ENCODE data around the gene FCGR2B. TPM values are rescaled to one million over a fixed set of nuclear protein-coding genes. Genes with fewer than 3 reads are reported as not detected.
"Not testable (repeated sequence)": the region's sequence is repeated elsewhere in the genome, so short reads cannot be mapped to it uniquely, and the experiment has no call there.

The FCGR2B gene
- polyA plus RNA-seq, 1 of the 3 experiments (the other 2 are of a cell fraction) = 0.05 TPM

DNA sequence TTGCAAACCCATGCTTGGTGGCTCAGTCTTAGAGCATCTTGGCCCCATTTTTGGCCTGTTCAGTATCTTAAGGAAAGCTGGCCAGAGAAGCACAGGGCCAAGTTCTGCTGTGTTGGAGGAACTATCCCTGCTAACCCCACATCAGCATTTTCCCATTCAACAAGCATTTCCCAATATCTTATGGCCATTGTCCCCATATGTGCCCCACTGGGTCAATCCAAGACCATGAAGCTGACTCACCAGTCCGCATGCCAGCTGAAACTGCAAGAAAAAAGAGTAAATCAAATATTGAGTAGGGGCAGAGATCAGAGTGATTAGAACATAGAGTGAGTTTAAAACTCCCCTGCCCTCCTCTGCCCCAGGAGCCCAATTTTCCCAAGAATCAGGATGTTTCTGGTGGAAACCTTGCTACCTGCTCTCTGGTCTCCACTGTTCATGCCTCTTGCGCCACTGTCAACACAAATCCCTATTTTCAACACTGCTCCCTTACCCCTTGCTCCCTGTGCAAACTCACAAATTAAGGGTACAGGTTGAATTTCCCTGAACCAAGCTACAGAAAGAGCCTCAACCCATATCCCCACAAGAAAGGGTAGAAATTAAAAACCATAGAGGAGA is 32.7 kb upstream of the FCGR2B start:
- H3K4me2 ChIP-seq; H2AFZ ChIP-seq (ENCODE audit: low read depth); H3K4me3 ChIP-seq (ENCODE audit: low read depth in 2 of 2, low read length in 1 of 2); CTCF ChIA-PET; H4K20me1 ChIP-seq (ENCODE audit: insufficient read depth); H3K27me3 ChIP-seq (ENCODE audit: insufficient read depth); H3K79me2 ChIP-seq (ENCODE audit: insufficient read depth); H3K4me1 ChIP-seq (ENCODE audit: control insufficient read depth in 1 of 2, insufficient read depth in 2 of 2, low read depth in 1 of 2, low read length in 1 of 2); H3K36me3 ChIP-seq (replicated peaks in 1 of 2; ENCODE audit: control insufficient read depth in 1 of 2, insufficient read depth in 2 of 2, low read length in 1 of 2); H3K9ac ChIP-seq; DNase-seq; H3K9me3 ChIP-seq; H3K9me2 ChIP-seq; H3F3A ChIP-seq (replicated peaks; ENCODE audit: insufficient read depth); H3K27ac ChIP-seq (ENCODE audit: low read depth in 2 of 2, low read length in 1 of 2); POLR2A ChIA-PET: not testable (repeated sequence)
- WGBS (ENCODE audit: low lambda C conversion rate) = 17% methylated on average over 1 of the region's 2 CpGs

DNA sequence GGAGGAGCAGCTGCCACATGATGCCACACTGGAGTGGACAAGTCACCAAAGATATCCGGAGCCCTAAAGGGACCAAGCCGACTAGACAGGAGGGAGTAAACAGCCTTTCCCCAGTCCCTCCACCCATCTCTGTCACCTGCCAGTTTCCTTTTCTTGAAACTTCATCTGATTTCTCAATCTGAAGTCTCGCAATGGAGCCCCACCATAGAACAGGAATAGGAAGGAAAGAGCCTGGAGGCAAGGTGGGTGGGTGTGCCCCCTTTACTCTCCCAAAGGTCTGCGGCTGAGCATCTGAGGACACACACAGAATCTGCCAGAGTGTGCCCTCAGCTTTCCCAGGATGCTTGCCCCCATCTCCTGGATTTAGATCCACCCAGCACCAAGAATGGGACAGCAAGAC is 31.9 kb upstream of the FCGR2B start, which contains the start of gene FCGR3B:
FCGR3B (minus strand) TSS at position 101 of the 400 bp plus-strand sequence; CDS start at position 19, 82 bp downstream.
- Histone ChIP-seq H2AFZ (ENCODE audit: low read depth) (no peak within 1 kb of the TSS), H3K9me2 (no peaks in the 10 kb centered on the region), H3F3A (replicated peaks; ENCODE audit: insufficient read depth) (no peaks in the 10 kb centered on the region), H3K9ac (no peak within 1 kb of the TSS), H3K9me3 (no peaks in the 10 kb centered on the region), H3K36me3 (replicated peaks in 1 of 2; ENCODE audit: control insufficient read depth in 1 of 2, insufficient read depth in 2 of 2, low read length in 1 of 2) (no peaks in the 10 kb centered on the region), H4K20me1 (ENCODE audit: insufficient read depth) (no peaks in the 10 kb centered on the region), H3K4me2 (no peak within 1 kb of the TSS), H3K4me3 (ENCODE audit: low read depth in 2 of 2, low read length in 1 of 2) (no peak within 1 kb of the TSS), H3K27ac (ENCODE audit: low read depth in 2 of 2, low read length in 1 of 2) (no peak within 1 kb of the TSS), H3K4me1 (ENCODE audit: control insufficient read depth in 1 of 2, insufficient read depth in 2 of 2, low read depth in 1 of 2, low read length in 1 of 2) (no peaks in the 10 kb centered on the region), H3K79me2 (ENCODE audit: insufficient read depth) (no peaks in the 10 kb centered on the region), H3K27me3 (ENCODE audit: insufficient read depth) (no peaks in the 10 kb centered on the region)
- POLR2A ChIA-PET = no interaction called here
- WGBS (ENCODE audit: low lambda C conversion rate) = 4% methylated on average over 4 of the region's 4 CpGs
- CTCF ChIA-PET = no interaction called here
- DNase-seq = no peak
- TF ChIP-seq, protein P1, sequence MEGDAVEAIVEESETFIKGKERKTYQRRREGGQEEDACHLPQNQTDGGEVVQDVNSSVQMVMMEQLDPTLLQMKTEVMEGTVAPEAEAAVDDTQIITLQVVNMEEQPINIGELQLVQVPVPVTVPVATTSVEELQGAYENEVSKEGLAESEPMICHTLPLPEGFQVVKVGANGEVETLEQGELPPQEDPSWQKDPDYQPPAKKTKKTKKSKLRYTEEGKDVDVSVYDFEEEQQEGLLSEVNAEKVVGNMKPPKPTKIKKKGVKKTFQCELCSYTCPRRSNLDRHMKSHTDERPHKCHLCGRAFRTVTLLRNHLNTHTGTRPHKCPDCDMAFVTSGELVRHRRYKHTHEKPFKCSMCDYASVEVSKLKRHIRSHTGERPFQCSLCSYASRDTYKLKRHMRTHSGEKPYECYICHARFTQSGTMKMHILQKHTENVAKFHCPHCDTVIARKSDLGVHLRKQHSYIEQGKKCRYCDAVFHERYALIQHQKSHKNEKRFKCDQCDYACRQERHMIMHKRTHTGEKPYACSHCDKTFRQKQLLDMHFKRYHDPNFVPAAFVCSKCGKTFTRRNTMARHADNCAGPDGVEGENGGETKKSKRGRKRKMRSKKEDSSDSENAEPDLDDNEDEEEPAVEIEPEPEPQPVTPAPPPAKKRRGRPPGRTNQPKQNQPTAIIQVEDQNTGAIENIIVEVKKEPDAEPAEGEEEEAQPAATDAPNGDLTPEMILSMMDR (IDR thresholded peaks at IDR 0.05) = no peak
- TF ChIP-seq TCF12 (IDR thresholded peaks at IDR 0.05) = no peak
- no peak for TF ChIP-seq RFX5 (IDR thresholded peaks at IDR 0.05; ENCODE audit: low read length)
- TF ChIP-seq MXI1 (IDR thresholded peaks at IDR 0.05; ENCODE audit: low read depth, low read length) = no peak
- TF ChIP-seq, protein P2, sequence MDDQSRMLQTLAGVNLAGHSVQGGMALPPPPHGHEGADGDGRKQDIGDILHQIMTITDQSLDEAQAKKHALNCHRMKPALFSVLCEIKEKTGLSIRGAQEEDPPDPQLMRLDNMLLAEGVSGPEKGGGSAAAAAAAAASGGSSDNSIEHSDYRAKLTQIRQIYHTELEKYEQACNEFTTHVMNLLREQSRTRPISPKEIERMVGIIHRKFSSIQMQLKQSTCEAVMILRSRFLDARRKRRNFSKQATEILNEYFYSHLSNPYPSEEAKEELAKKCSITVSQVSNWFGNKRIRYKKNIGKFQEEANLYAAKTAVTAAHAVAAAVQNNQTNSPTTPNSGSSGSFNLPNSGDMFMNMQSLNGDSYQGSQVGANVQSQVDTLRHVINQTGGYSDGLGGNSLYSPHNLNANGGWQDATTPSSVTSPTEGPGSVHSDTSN (IDR thresholded peaks at IDR 0.05) = no peak
- TF ChIP-seq JUND (IDR thresholded peaks at IDR 0.05) = no peak
- TF ChIP-seq RXRA (IDR thresholded peaks at IDR 0.05; ENCODE audit: borderline replicate concordance, low read depth) = no peak

DNA sequence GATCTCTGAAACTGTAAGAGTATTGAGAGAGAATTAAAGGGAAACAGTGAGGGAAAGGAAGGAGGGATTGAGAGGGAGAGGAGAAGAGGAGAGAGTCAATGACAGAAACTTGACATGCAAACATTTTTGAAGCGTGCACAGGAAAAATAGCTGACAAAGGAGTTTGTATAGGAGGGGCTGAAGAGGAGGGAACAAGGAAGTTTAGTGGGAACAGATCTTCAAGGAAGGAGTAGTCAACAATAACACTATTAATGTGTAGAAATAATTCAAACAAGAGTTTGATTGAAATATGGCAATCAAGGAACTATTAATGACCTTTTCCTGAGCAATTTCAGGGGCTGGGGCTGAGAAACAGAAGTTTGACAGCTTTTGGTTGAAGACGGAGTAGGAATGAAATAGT is 27.9 kb upstream of the FCGR2B start:
- CTCF ChIA-PET; POLR2A ChIA-PET; H3K4me2 ChIP-seq; H3K36me3 ChIP-seq (replicated peaks in 1 of 2; ENCODE audit: control insufficient read depth in 1 of 2, insufficient read depth in 2 of 2, low read length in 1 of 2); H2AFZ ChIP-seq (ENCODE audit: low read depth); H3K4me3 ChIP-seq (ENCODE audit: low read depth in 2 of 2, low read length in 1 of 2); H3K27me3 ChIP-seq (ENCODE audit: insufficient read depth); H3F3A ChIP-seq (replicated peaks; ENCODE audit: insufficient read depth); H3K79me2 ChIP-seq (ENCODE audit: insufficient read depth); DNase-seq; H3K9me2 ChIP-seq; H4K20me1 ChIP-seq (ENCODE audit: insufficient read depth); H3K9ac ChIP-seq; H3K9me3 ChIP-seq; H3K4me1 ChIP-seq (ENCODE audit: control insufficient read depth in 1 of 2, insufficient read depth in 2 of 2, low read depth in 1 of 2, low read length in 1 of 2); H3K27ac ChIP-seq (ENCODE audit: low read depth in 2 of 2, low read length in 1 of 2): not testable (repeated sequence)
- 18% methylated on average over 2 of the region's 2 CpGs for WGBS (ENCODE audit: low lambda C conversion rate)

DNA sequence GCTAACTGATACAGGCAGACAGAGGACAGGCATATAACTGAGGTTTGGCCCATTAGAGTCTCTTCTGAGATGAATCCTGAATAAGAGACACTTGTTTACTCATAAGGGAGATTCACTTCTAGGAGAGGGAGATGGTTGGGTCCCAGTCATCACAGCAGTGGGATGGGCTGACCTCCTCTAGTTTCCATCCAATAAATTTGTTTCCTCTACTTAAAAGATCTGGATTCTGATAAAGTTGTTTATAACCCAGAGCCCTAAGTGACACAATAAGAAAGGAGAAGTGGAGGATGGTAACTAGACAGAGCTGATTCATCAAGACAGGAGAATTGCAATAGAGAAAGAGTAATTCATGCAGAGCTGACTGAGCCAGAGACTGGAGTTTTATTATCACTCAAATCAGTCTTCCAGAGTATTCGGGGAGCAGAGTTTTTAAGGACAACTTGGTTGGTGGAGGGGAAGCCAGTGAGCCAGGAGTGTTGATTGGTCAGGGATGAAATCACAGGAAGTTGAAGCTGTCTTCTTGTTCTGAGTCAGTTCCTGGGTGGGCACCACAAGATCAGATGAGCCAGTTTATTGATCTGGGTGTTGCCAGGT is 26.7 kb upstream of the FCGR2B start:
- H4K20me1 ChIP-seq (ENCODE audit: insufficient read depth); DNase-seq; H3K36me3 ChIP-seq (replicated peaks in 1 of 2; ENCODE audit: control insufficient read depth in 1 of 2, insufficient read depth in 2 of 2, low read length in 1 of 2); H3K27me3 ChIP-seq (ENCODE audit: insufficient read depth); CTCF ChIA-PET; H3K27ac ChIP-seq (ENCODE audit: low read depth in 2 of 2, low read length in 1 of 2); H3K79me2 ChIP-seq (ENCODE audit: insufficient read depth); POLR2A ChIA-PET; H3K4me2 ChIP-seq; H3F3A ChIP-seq (replicated peaks; ENCODE audit: insufficient read depth); H3K9me2 ChIP-seq; H2AFZ ChIP-seq (ENCODE audit: low read depth); H3K4me3 ChIP-seq (ENCODE audit: low read depth in 2 of 2, low read length in 1 of 2); H3K4me1 ChIP-seq (ENCODE audit: control insufficient read depth in 1 of 2, insufficient read depth in 2 of 2, low read depth in 1 of 2, low read length in 1 of 2); H3K9ac ChIP-seq; H3K9me3 ChIP-seq: not testable (repeated sequence)
- 0% methylated on average over 1 of the region's 1 CpG for WGBS (ENCODE audit: low lambda C conversion rate)

DNA sequence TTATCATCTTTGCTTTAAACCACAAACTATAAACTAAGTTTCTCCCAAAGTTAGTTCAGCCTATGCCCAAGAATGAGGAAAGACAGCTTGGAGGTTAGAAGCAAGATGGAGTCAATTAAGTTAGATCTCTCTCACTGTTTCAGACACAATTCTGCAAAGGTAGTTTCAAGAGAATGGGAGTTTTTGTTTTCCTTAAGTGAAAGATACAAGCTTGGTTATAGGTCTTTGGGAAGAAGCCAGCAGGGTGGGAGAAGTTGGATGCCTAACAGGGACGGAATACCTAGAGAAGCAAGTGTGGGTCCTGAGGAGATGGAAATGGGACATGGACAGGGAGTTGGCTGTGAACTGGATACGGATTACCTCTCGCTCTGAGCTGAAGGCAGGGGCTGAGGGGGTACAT is 26.0 kb upstream of the FCGR2B start:
- WGBS (ENCODE audit: low lambda C conversion rate) = 9% methylated on average over 3 of the region's 3 CpGs
- H3K4me1 ChIP-seq (ENCODE audit: control insufficient read depth in 1 of 2, insufficient read depth in 2 of 2, low read depth in 1 of 2, low read length in 1 of 2); CTCF ChIA-PET: not testable (repeated sequence)

More for the DNA sequence above, 26.0 kb upstream of the FCGR2B start:
- H3K9me2 ChIP-seq; H3K79me2 ChIP-seq (ENCODE audit: insufficient read depth); H3K27ac ChIP-seq (ENCODE audit: low read depth in 2 of 2, low read length in 1 of 2); H3K9me3 ChIP-seq; H2AFZ ChIP-seq (ENCODE audit: low read depth); H3K36me3 ChIP-seq (replicated peaks in 1 of 2; ENCODE audit: control insufficient read depth in 1 of 2, insufficient read depth in 2 of 2, low read length in 1 of 2); DNase-seq; H3F3A ChIP-seq (replicated peaks; ENCODE audit: insufficient read depth); H3K4me3 ChIP-seq (ENCODE audit: low read depth in 2 of 2, low read length in 1 of 2); H3K4me2 ChIP-seq; H3K27me3 ChIP-seq (ENCODE audit: insufficient read depth); H3K9ac ChIP-seq; H4K20me1 ChIP-seq (ENCODE audit: insufficient read depth); POLR2A ChIA-PET: not testable (repeated sequence)

Measured in SK-N-SH (cell line).